Endodermal cell (in vitro differentiated cells): ENCODE data around the gene DOCK7. TPM values are rescaled to one million over a fixed set of nuclear protein-coding genes. Genes with fewer than 3 reads are reported as not detected.
"Not testable (repeated sequence)": the region's sequence is repeated elsewhere in the genome, so short reads cannot be mapped to it uniquely, and the experiment has no call there.

ENCODE experiments used
- DNase-seq: peaks from one replicate; pipeline ENCODE4 v3.0.0-alpha.2; 2017
- H3K27ac ChIP-seq: 2 replicates; pipeline ENCODE4 v1.5.1; 2013; ENCODE audit warnings: mild to moderate bottlenecking, low read depth, low read length, moderate library complexity
- H3K27me3 ChIP-seq: 2 replicates; pipeline ENCODE4 v1.6.1; 2013; ENCODE audit warnings: mild to moderate bottlenecking, low read length, moderate library complexity; ENCODE audit not compliant: insufficient read depth, control insufficient read depth, poor library complexity, severe bottlenecking
- H3K36me3 ChIP-seq: 2 replicates; pipeline ENCODE4 v1.7.0; 2013; ENCODE audit warnings: mild to moderate bottlenecking, low read length, moderate library complexity; ENCODE audit not compliant: control insufficient read depth, insufficient read depth
- H3K4me1 ChIP-seq: one replicate; pipeline ENCODE4 v1.7.0; 2013; ENCODE audit warnings: low read length; ENCODE audit not compliant: control insufficient read depth, insufficient read depth
- H3K4me3 ChIP-seq: 2 replicates; pipeline ENCODE4 v1.5.1; 2013; ENCODE audit warnings: mild to moderate bottlenecking, low read length, moderate library complexity
- H3K9ac ChIP-seq: 2 replicates; pipeline ENCODE4 v1.6.1; 2013; ENCODE audit warnings: mild to moderate bottlenecking, low read length, moderate library complexity; ENCODE audit not compliant: poor library complexity, severe bottlenecking; ENCODE audit errors: extremely low read depth
- H3K9me3 ChIP-seq: 2 replicates; pipeline ENCODE4 v1.6.1; 2013; ENCODE audit warnings: mild to moderate bottlenecking, low read length, moderate library complexity; ENCODE audit not compliant: control insufficient read depth
- H3K27ac Mint-ChIP-seq: 2 replicates; pipeline ENCODE4 v1.8.0; 2020; ENCODE audit warnings: mixed read lengths
- H3K27me3 Mint-ChIP-seq: 2 replicates; pipeline ENCODE4 v1.8.0; 2021; ENCODE audit warnings: mild to moderate bottlenecking, mixed read lengths; ENCODE audit not compliant: insufficient read depth
- H3K36me3 Mint-ChIP-seq: 2 replicates; pipeline ENCODE4 v1.8.0; 2020; ENCODE audit warnings: low read depth, mixed read lengths
- H3K4me1 Mint-ChIP-seq: 2 replicates; pipeline ENCODE4 v1.8.0; 2020; ENCODE audit warnings: mixed read lengths
- H3K4me3 Mint-ChIP-seq: 2 replicates; pipeline ENCODE4 v1.8.0; 2020; ENCODE audit warnings: mild to moderate bottlenecking, moderate library complexity, mixed read lengths
- H3K9me3 Mint-ChIP-seq: 2 replicates; pipeline ENCODE4 v1.8.0; 2020; ENCODE audit warnings: mild to moderate bottlenecking, mixed read lengths
- CTCF ChIP-seq: fragments of 200-600 bp; sonication (generic); conservative IDR thresholded peaks from 2 replicates; pipeline ENCODE4 v1.5.0; 2021; ENCODE audit warnings: antibody characterized with exemption, mild to moderate bottlenecking
- WGBS, 2 experiments: methylation state at CpG; one replicate each; pipeline versions ENCODE4 v1.1.5 to v1.1.7; 2013; ENCODE audit warnings: missing lambda C conversion rate in 2 of 2, mixed read lengths in 1 of 2; ENCODE audit not compliant: insufficient coverage in 1 of 2, insufficient read length in 1 of 2; 5-methylcytosine and 5-hydroxymethylcytosine counted together
- total RNA-seq, 2 donors: library from RNA; stranded (reverse); fragmentation: NEBNext Ultra II Directional in 1 of 2; extraction: Animal tissue kit (Norgen Biotek cat#: 25700) in 1 of 2; gene quantifications; 2 replicates in 1 of 2; 3 replicates in 1 of 2; pipeline ENCODE4 v1.2.1, GENCODE V29; 2021

The DOCK7 gene
- total RNA-seq, 2 donors from 2014 or later: 66.8 to 72.8 TPM

- no peaks in the 10 kb centered on the region for H3K4me1 ChIP-seq
- no peaks in the 10 kb centered on the region for H3K27me3 ChIP-seq
- no peak for TF ChIP-seq CTCF
- H3K4me3 ChIP-seq: no peak overlapping the region
- Mint-ChIP-seq H3K4me3 (no peak overlapping the region), H3K27ac (no peak overlapping the region), H3K9me3 (peaks cover 3% of the 10 kb centered on the region), H3K36me3 (peaks cover 24% of the 10 kb centered on the region), H3K27me3 (no peaks in the 10 kb centered on the region), H3K4me1 (peaks cover 3% of the 10 kb centered on the region)
- DNase-seq: no peak
- no peaks in the 10 kb centered on the region for H3K9me3 ChIP-seq
- 96 to 97% methylated on average over 4 of the region's 4 CpGs for WGBS, 2 experiments
- no peak overlapping the region for H3K9ac ChIP-seq
- H3K36me3 ChIP-seq: peaks cover 44% of the 10 kb centered on the region
- no peak overlapping the region for H3K27ac ChIP-seq
These were observed 159.0 kb downstream of the DOCK7 start for GRCh38 chr1:62529227-62529626.

- TF ChIP-seq CTCF: no peak
These were observed 160.2 kb downstream of the DOCK7 start for GRCh38 chr1:62528015-62528414.

GRCh38 chr1:62527346-62527745, 160.8 kb downstream of the DOCK7 start:
- not testable (repeated sequence) for H3K27me3 Mint-ChIP-seq, H3K4me3 ChIP-seq, DNase-seq, H3K27ac Mint-ChIP-seq, H3K27me3 ChIP-seq, H3K4me1 ChIP-seq, H3K27ac ChIP-seq, H3K9ac ChIP-seq, H3K9me3 ChIP-seq, H3K4me3 Mint-ChIP-seq, H3K4me1 Mint-ChIP-seq, H3K9me3 Mint-ChIP-seq
- H3K36me3 ChIP-seq: peaks cover 34% of the 10 kb centered on the region
- WGBS, 2 experiments: 95 to 100% methylated on average over 1 to 2 of the region's 6 CpGs
- H3K36me3 Mint-ChIP-seq: peaks cover 23% of the 10 kb centered on the region

More at GRCh38 chr1:62528015-62528414, 160.2 kb downstream of the DOCK7 start:
- H3K9ac ChIP-seq: no peak overlapping the region
- no peak overlapping the region for H3K27ac Mint-ChIP-seq
- peaks cover 23% of the 10 kb centered on the region for H3K36me3 Mint-ChIP-seq
- H3K36me3 ChIP-seq: peaks cover 39% of the 10 kb centered on the region
- no peaks in the 10 kb centered on the region for H3K27me3 Mint-ChIP-seq
- no peak for DNase-seq
- no peak overlapping the region for H3K4me3 ChIP-seq
- H3K9me3 Mint-ChIP-seq: peaks cover 3% of the 10 kb centered on the region
- no peaks in the 10 kb centered on the region for H3K4me1 ChIP-seq
- 95 to 100% methylated on average over 3 to 7 of the region's 7 CpGs for WGBS, 2 experiments
- H3K9me3 ChIP-seq: no peaks in the 10 kb centered on the region
- no peak overlapping the region for H3K27ac ChIP-seq
- H3K27me3 ChIP-seq: no peaks in the 10 kb centered on the region
- peaks cover 3% of the 10 kb centered on the region for H3K4me1 Mint-ChIP-seq
- no peak overlapping the region for H3K4me3 Mint-ChIP-seq

GRCh38 chr1:62523860-62524259, 164.3 kb downstream of the DOCK7 start:
- no peak for DNase-seq
- H3K27ac ChIP-seq: no peak overlapping the region
- 80 to 96% methylated on average over 1 to 2 of the region's 2 CpGs for WGBS, 2 experiments
- TF ChIP-seq CTCF: no peak
- no peaks in the 10 kb centered on the region for H3K27me3 Mint-ChIP-seq
- no peaks in the 10 kb centered on the region for H3K27me3 ChIP-seq
- H3K4me3 ChIP-seq: no peak overlapping the region
- H3K36me3 Mint-ChIP-seq: peaks cover 48% of the 10 kb centered on the region
- H3K4me1 Mint-ChIP-seq: no peaks in the 10 kb centered on the region
- no peaks in the 10 kb centered on the region for H3K4me1 ChIP-seq
- H3K9me3 ChIP-seq: peaks cover 13% of the 10 kb centered on the region
- H3K4me3 Mint-ChIP-seq: no peak overlapping the region
- H3K9ac ChIP-seq: no peak overlapping the region
- peaks cover 30% of the 10 kb centered on the region for H3K36me3 ChIP-seq
- peaks cover 22% of the 10 kb centered on the region for H3K9me3 Mint-ChIP-seq
- H3K27ac Mint-ChIP-seq: no peak overlapping the region
